ENCODE measurements around the gene PSEN2. TPM values are rescaled to one million over a fixed set of nuclear protein-coding genes. Genes with fewer than 3 reads are reported as not detected.

The PSEN2 gene
- total and polyA plus RNA-seq, 9 of the 15 experiments (the other 6 are each of a cell fraction or from before 2014, with no cell fraction given), result 2.3 to 21.5 (median 13.7) TPM

GRCh38 chr1:226827968-226828513 is 42.4 kb upstream of the PSEN2 start (continued):
- TF ChIP-seq THAP7 (CRISPR knock-in tag; IDR thresholded peaks at IDR 0.05), result no peak
- no peak for TF ChIP-seq ZBED1 (IDR thresholded peaks at IDR 0.05)
- no peak for TF ChIP-seq SIRT6 (IDR thresholded peaks at IDR 0.05; ENCODE audit: low read depth, low read length)
- no peak for TF ChIP-seq RCOR1 (IDR thresholded peaks at IDR 0.05; ENCODE audit: borderline replicate concordance in 1 of 2, low read depth in 2 of 2, low read length in 2 of 2)
- TF ChIP-seq TAF9B (IDR thresholded peaks at IDR 0.05; ENCODE audit: partially characterized antibody), result no peak
- TF ChIP-seq PCBP2 (IDR thresholded peaks at IDR 0.05; ENCODE audit: low read depth, low read length, poor library complexity, severe bottlenecking), result no peak
- TF ChIP-seq ATF6 (CRISPR knock-in tag; IDR thresholded peaks at IDR 0.05), result no peak
- TF ChIP-seq, protein P1, sequence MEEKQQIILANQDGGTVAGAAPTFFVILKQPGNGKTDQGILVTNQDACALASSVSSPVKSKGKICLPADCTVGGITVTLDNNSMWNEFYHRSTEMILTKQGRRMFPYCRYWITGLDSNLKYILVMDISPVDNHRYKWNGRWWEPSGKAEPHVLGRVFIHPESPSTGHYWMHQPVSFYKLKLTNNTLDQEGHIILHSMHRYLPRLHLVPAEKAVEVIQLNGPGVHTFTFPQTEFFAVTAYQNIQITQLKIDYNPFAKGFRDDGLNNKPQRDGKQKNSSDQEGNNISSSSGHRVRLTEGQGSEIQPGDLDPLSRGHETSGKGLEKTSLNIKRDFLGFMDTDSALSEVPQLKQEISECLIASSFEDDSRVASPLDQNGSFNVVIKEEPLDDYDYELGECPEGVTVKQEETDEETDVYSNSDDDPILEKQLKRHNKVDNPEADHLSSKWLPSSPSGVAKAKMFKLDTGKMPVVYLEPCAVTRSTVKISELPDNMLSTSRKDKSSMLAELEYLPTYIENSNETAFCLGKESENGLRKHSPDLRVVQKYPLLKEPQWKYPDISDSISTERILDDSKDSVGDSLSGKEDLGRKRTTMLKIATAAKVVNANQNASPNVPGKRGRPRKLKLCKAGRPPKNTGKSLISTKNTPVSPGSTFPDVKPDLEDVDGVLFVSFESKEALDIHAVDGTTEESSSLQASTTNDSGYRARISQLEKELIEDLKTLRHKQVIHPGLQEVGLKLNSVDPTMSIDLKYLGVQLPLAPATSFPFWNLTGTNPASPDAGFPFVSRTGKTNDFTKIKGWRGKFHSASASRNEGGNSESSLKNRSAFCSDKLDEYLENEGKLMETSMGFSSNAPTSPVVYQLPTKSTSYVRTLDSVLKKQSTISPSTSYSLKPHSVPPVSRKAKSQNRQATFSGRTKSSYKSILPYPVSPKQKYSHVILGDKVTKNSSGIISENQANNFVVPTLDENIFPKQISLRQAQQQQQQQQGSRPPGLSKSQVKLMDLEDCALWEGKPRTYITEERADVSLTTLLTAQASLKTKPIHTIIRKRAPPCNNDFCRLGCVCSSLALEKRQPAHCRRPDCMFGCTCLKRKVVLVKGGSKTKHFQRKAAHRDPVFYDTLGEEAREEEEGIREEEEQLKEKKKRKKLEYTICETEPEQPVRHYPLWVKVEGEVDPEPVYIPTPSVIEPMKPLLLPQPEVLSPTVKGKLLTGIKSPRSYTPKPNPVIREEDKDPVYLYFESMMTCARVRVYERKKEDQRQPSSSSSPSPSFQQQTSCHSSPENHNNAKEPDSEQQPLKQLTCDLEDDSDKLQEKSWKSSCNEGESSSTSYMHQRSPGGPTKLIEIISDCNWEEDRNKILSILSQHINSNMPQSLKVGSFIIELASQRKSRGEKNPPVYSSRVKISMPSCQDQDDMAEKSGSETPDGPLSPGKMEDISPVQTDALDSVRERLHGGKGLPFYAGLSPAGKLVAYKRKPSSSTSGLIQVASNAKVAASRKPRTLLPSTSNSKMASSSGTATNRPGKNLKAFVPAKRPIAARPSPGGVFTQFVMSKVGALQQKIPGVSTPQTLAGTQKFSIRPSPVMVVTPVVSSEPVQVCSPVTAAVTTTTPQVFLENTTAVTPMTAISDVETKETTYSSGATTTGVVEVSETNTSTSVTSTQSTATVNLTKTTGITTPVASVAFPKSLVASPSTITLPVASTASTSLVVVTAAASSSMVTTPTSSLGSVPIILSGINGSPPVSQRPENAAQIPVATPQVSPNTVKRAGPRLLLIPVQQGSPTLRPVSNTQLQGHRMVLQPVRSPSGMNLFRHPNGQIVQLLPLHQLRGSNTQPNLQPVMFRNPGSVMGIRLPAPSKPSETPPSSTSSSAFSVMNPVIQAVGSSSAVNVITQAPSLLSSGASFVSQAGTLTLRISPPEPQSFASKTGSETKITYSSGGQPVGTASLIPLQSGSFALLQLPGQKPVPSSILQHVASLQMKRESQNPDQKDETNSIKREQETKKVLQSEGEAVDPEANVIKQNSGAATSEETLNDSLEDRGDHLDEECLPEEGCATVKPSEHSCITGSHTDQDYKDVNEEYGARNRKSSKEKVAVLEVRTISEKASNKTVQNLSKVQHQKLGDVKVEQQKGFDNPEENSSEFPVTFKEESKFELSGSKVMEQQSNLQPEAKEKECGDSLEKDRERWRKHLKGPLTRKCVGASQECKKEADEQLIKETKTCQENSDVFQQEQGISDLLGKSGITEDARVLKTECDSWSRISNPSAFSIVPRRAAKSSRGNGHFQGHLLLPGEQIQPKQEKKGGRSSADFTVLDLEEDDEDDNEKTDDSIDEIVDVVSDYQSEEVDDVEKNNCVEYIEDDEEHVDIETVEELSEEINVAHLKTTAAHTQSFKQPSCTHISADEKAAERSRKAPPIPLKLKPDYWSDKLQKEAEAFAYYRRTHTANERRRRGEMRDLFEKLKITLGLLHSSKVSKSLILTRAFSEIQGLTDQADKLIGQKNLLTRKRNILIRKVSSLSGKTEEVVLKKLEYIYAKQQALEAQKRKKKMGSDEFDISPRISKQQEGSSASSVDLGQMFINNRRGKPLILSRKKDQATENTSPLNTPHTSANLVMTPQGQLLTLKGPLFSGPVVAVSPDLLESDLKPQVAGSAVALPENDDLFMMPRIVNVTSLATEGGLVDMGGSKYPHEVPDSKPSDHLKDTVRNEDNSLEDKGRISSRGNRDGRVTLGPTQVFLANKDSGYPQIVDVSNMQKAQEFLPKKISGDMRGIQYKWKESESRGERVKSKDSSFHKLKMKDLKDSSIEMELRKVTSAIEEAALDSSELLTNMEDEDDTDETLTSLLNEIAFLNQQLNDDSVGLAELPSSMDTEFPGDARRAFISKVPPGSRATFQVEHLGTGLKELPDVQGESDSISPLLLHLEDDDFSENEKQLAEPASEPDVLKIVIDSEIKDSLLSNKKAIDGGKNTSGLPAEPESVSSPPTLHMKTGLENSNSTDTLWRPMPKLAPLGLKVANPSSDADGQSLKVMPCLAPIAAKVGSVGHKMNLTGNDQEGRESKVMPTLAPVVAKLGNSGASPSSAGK (IDR thresholded peaks at IDR 0.05), result no peak
- TF ChIP-seq CREM (IDR thresholded peaks at IDR 0.05; ENCODE audit: low read depth), result no peak
- TF ChIP-seq MCM7 (IDR thresholded peaks at IDR 0.05), result no peak
- no peak for TF ChIP-seq POLR2G (IDR thresholded peaks at IDR 0.05; ENCODE audit: low read depth, low read length)
- no peak for TF ChIP-seq HMG20A (CRISPR knock-in tag; conservative IDR thresholded peaks at IDR 0.05)
- no peak for TF ChIP-seq TBL1XR1 (IDR thresholded peaks at IDR 0.05; ENCODE audit: low read length in 2 of 2)
- no peak for TF ChIP-seq TFAM (CRISPR knock-in tag; conservative IDR thresholded peaks at IDR 0.05)
- TF ChIP-seq MCM2 (IDR thresholded peaks at IDR 0.05; ENCODE audit: low read depth), result no peak
